ENCODE results near the gene PDE4B.

DNA sequence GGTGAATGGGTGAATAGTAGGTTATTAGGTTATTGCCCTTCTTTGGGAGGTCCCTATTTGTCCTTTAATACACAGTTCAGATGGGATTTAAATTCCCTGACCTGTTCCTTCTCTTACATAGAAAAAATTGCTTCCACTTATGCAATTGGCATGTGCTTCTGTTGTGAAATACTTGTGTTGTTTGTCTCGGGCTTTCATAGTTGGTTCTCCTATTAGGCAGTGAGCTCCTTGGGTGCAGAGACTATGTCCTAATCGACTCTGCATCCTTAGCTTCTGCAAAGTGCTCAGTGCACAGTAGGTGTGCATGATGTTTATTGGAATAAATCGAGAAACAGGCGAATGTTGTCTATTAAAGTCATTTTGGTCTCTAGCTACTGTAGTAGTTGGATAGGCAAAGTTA lies 1.3 kb upstream of the PDE4B start:
- TF ChIP-seq, protein P1, sequence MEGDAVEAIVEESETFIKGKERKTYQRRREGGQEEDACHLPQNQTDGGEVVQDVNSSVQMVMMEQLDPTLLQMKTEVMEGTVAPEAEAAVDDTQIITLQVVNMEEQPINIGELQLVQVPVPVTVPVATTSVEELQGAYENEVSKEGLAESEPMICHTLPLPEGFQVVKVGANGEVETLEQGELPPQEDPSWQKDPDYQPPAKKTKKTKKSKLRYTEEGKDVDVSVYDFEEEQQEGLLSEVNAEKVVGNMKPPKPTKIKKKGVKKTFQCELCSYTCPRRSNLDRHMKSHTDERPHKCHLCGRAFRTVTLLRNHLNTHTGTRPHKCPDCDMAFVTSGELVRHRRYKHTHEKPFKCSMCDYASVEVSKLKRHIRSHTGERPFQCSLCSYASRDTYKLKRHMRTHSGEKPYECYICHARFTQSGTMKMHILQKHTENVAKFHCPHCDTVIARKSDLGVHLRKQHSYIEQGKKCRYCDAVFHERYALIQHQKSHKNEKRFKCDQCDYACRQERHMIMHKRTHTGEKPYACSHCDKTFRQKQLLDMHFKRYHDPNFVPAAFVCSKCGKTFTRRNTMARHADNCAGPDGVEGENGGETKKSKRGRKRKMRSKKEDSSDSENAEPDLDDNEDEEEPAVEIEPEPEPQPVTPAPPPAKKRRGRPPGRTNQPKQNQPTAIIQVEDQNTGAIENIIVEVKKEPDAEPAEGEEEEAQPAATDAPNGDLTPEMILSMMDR (conservative IDR thresholded peaks at IDR 0.05; ENCODE audit: low read depth, low read length): no peak
- no peak for TF ChIP-seq EZH2 (IDR thresholded peaks at IDR 0.05; ENCODE audit: low read length, unreplicated experiment)

Measured in PC-3 (cell line).